GM20431 (cell line): ENCODE results near the gene FOXL2NB.

Experiments
- in situ Hi-C: fragments of 300-500 bp; cut with MseI, MboI; formaldehyde crosslinking; loops from one replicate; pipeline ENCODE4 v1.15.0; 2020; ENCODE audit warnings: low sequenced_read_pairs; ENCODE audit not compliant: unreplicated experiment

FOXL2NB gene

GRCh38 chr3:138942861-138943623 lies 4.0 kb upstream of the FOXL2NB start:
- in situ Hi-C loops: loop anchor here (25.0 kb wide), 1 partner anchor 369 kb away; no protein-coding TSS in a partner anchor

- in situ Hi-C loops: loop anchor here (25.0 kb wide), 1 partner anchor 368 kb away; no protein-coding TSS in a partner anchor
Observed at GRCh38 chr3:138943724-138944653, 3.0 kb upstream of the FOXL2NB start.

- in situ Hi-C loops: loop anchor here (25.0 kb wide), 1 partner anchor 368 kb away; no protein-coding TSS in a partner anchor
Observed at GRCh38 chr3:138944654-138944928, 2.4 kb upstream of the FOXL2NB start.

DNA sequence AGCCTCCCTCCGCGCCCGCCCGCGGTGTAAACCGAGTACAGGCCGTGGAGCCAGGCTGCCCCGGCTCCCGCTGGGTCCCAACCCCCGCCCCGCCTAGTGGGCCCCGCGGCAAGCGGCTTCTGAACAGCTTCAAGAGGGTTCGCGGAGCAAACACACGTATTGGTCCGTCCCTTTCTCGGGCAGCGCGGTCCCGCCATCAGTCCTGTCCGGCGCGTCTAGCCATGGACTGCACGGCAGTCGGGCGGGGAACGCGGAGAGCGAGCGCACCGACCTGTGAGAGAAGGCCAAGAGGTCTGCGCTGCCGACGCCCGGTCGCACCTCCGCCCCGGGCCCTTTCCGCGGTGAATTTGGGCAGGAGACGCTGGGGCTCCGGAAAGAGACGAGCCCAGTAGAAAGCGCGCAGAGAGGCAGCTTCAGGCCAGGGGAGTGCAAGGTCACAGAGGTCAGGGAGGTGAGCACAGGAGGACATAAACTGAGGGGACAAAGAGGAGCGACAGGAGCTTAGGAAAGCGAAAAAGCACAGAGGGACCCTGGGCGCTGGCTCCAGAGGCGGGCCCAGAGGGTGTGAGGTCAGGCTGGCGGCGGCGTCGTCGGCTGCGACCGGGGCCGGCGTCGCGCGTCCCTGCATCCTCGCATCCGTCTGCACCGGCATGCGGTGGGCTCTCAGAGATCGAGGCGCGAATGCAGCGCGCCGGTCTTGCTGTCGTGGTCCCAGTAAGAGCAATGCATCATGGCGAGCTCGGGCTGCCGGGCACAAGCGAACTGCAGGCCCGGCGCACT lies 1.9 kb upstream of the FOXL2NB start:
- in situ Hi-C loops: loop anchor here (25.0 kb wide), 1 partner anchor 367 kb away; no protein-coding TSS in a partner anchor

GRCh38 chr3:138945709-138946662 lies 1.0 kb upstream of the FOXL2NB start:
- in situ Hi-C loops: loop anchor here (25.0 kb wide), 1 partner anchor 366 kb away; no protein-coding TSS in a partner anchor

GRCh38 chr3:138947495-138948121 lies 591 bp downstream of the FOXL2NB start:
- in situ Hi-C loops: loop anchor here (25.0 kb wide), 1 partner anchor 365 kb away; no protein-coding TSS in a partner anchor

- in situ Hi-C loops: loop anchor here (25.0 kb wide), 1 partner anchor 364 kb away; no protein-coding TSS in a partner anchor
Observed at GRCh38 chr3:138948371-138949001, 1.5 kb downstream of the FOXL2NB start.

- in situ Hi-C loops: loop anchor here (25.0 kb wide), 1 partner anchor 363 kb away; no protein-coding TSS in a partner anchor
Observed at GRCh38 chr3:138949002-138949418, 2.0 kb downstream of the FOXL2NB start.

DNA sequence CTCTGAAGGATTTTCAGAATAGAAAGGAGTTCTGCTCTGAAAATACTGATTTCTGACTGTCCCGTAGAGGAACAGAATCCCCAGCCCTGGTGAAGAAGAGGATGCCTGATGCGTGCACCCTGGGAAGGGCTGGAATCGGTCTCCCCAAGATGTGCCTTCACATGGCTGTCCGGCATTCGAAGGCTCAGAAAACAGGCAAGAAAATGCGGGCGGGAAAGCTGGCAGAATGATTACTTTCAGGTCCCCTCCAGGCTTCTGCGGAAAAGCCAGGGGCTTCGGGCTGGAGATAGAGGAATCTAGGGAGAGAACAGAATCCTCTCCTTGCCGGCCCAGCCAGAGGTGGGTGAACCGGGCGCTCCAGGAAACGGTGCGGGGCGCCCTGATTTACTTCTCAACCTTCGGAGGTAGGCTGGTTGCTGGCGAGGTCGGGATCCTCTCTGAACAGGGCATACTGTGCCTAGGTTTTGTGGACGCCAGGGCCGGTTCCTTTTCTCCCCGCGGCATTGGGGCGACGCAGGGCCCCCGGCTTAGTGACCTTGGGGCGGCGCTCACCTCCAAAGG lies 2.5 kb downstream of the FOXL2NB start:
- in situ Hi-C loops: loop anchor here (25.0 kb wide), 1 partner anchor 363 kb away; no protein-coding TSS in a partner anchor

- in situ Hi-C loops: no loop called here
Observed at GRCh38 chr3:138950006-138950644, 3.1 kb downstream of the FOXL2NB start.

DNA sequence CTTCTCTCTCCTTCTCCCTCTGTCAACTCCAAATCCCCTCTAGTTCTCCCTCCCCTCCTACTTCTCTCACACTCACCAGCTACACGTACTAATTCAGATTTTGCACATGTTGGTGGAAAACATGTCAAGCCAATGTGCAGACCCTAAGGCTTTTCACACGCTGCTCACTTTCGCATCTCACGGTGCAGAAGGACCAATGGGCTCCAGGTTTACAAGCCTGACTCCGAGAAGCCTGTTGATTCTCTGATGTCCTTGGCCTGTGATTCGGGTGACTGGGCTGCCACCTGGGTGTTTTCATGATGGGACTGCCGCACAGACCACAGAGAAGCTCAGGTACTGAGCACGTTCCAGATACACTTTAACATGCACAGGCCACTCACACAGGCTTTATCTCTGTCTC lies 3.7 kb downstream of the FOXL2NB start:
- in situ Hi-C loops: no loop called here

DNA sequence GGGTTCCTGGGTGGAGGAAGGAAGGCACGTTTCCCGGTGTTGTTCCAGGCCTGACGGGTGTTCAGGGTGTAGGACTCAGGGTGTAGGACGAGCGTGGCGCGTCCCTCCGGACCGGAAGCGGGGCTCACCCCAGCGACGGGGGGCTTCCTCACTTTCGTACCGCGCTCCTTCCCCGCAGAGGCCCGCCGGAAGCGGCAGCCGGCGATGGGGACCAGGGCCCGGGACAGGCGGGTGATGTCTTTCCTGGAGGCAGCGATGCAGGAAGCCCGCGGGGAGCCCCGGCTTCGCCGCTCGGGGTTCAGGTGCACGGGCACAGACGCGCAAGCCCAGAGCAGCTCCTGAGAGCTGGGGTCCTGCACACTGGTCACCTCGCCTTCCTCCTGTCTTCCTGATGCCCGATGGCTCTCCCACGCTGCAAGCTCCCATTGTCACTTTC lies 13.4 kb downstream of the FOXL2NB start:
- in situ Hi-C loops: no loop called here

- in situ Hi-C loops: no loop called here
Observed at GRCh38 chr3:138962854-138963560, 16.0 kb downstream of the FOXL2NB start.

GRCh38 chr3:138964264-138964663 lies 17.2 kb downstream of the FOXL2NB start:
- in situ Hi-C loops: no loop called here

- in situ Hi-C loops: no loop called here
Observed at GRCh38 chr3:138964923-138965322, 17.9 kb downstream of the FOXL2NB start.

GRCh38 chr3:138971766-138972320 lies 24.8 kb downstream of the FOXL2NB start:
- in situ Hi-C loops: no loop called here
